ENCODE results near the gene DGUOK.

GRCh38 chr2:73979021-73979420 is 52.3 kb downstream of the DGUOK start:
- no peak for TF ChIP-seq ZNF384 (IDR thresholded peaks at IDR 0.05)
- TF ChIP-seq FOXK2 (IDR thresholded peaks at IDR 0.05) = no peak
- TF ChIP-seq CTBP1 (IDR thresholded peaks at IDR 0.05; ENCODE audit: borderline replicate concordance) = no peak
- TF ChIP-seq SUZ12 (IDR thresholded peaks at IDR 0.05) = no peak
- no peak for TF ChIP-seq SP1 (IDR thresholded peaks at IDR 0.05)
